Fibroblast of lung (primary cell): ENCODE results near the gene TNS3. TPM values are rescaled to one million over a fixed set of nuclear protein-coding genes. Genes with fewer than 3 reads are reported as not detected.

Experiments
- DNase-seq, 2 donors: peaks; one replicate each; pipeline versions ENCODE4 v3.0.0 to v3.0.0-alpha.2; 2010; ENCODE audit warnings: low read depth in 2 of 2
- H2AFZ ChIP-seq: 2 replicates; pipeline ENCODE4 v1.5.1; 2012; ENCODE audit warnings: low read length, control low read depth, inconsistent platforms
- H3K27ac ChIP-seq: 2 replicates; pipeline ENCODE4 v1.5.1; 2011; ENCODE audit warnings: low read length, control low read depth; ENCODE audit not compliant: insufficient read depth
- H3K27me3 ChIP-seq: 2 replicates; pipeline ENCODE4 v1.5.1; 2011; ENCODE audit warnings: mild to moderate bottlenecking, low read length; ENCODE audit not compliant: control insufficient read depth, insufficient read depth
- H3K36me3 ChIP-seq: 2 replicates; pipeline ENCODE4 v1.5.1; 2011; ENCODE audit warnings: low read length; ENCODE audit not compliant: control insufficient read depth, insufficient read depth
- H3K4me1 ChIP-seq: 2 replicates; pipeline ENCODE4 v1.5.1; 2011; ENCODE audit warnings: low read length; ENCODE audit not compliant: control insufficient read depth, insufficient read depth; ENCODE audit errors: extremely low read depth
- H3K4me2 ChIP-seq: 2 replicates; pipeline ENCODE4 v1.5.1; 2011; ENCODE audit warnings: low read length, control low read depth; ENCODE audit not compliant: insufficient read depth; ENCODE audit errors: extremely low read depth
- H3K4me3 ChIP-seq, 4 experiments: fragments of 200-600 bp in 1 of 4; sonication (generic) in 1 of 4; replicated peaks in 1 of 4; 2 replicates each; pipeline ENCODE4 v1.5.1; 2011 to 2016; ENCODE audit warnings: low read length in 4 of 4, low read depth in 3 of 4, mild to moderate bottlenecking in 3 of 4, control low read depth in 2 of 4, inconsistent platforms in 1 of 4, mixed read lengths in 1 of 4; ENCODE audit not compliant: insufficient read depth in 1 of 4; ENCODE audit errors: control extremely low read depth in 1 of 4
- H3K79me2 ChIP-seq: 2 replicates; pipeline ENCODE4 v1.5.1; 2012; ENCODE audit warnings: mild to moderate bottlenecking, low read length, inconsistent platforms; ENCODE audit not compliant: control insufficient read depth, insufficient read depth
- H3K9ac ChIP-seq: 2 replicates; pipeline ENCODE4 v1.5.1; 2011; ENCODE audit warnings: mild to moderate bottlenecking, low read length, control low read depth; ENCODE audit not compliant: insufficient read depth
- H3K9me3 ChIP-seq: 2 replicates; pipeline ENCODE4 v1.5.1; 2012; ENCODE audit warnings: low read depth, low read length; ENCODE audit not compliant: control insufficient read depth, insufficient read depth
- H4K20me1 ChIP-seq: 2 replicates; pipeline ENCODE4 v1.5.1; 2011; ENCODE audit warnings: low read length; ENCODE audit not compliant: control insufficient read depth, insufficient read depth; ENCODE audit errors: extremely low read depth
- EZH2 ChIP-seq: IDR thresholded peaks from 2 replicates; pipeline ENCODE4 v1.5.1; 2012; ENCODE audit warnings: low read length, control low read depth, mild to moderate bottlenecking; ENCODE audit errors: missing control alignments
- polyA plus RNA-seq, 2 donors: library from polyadenylated mRNA; depleted of rRNA in 1 of 2; stranded (reverse) in 1 of 2; unstranded in 1 of 2; fragments of >200 nt; gene quantifications; 2 replicates each; pipeline ENCODE4 v1.2.1, GENCODE V29; 2011 to 2012; ENCODE audit warnings: missing spikeins in 1 of 2
- total RNA-seq: library from RNA; depleted of rRNA; stranded (reverse); fragments of >200 nt; gene quantifications from 2 replicates; pipeline ENCODE4 v1.2.1, GENCODE V29; 2014
- TF ChIP-seq, protein P1 (sequence below), 2 donors: IDR thresholded peaks in 1 of 2; conservative IDR thresholded peaks in 1 of 2; 1 replicate in 1 of 2; 2 replicates in 1 of 2; pipeline ENCODE4 v1.5.1; 2011 to 2012; ENCODE audit warnings: low read length in 2 of 2, control low read depth in 1 of 2, inconsistent platforms in 1 of 2, low read depth in 1 of 2, mild to moderate bottlenecking in 1 of 2

Gene TNS3
- total and polyA plus RNA-seq, 2 donors (not counting 1 experiment from before 2014, with no cell fraction given): 74.4 to 88.8 TPM

GRCh38 chr7:47419471-47419870 is 162.4 kb downstream of the TNS3 start:
- no peak for DNase-seq
- H3K4me1 ChIP-seq: peaks cover 7% of the 10 kb centered on the region
- no peak overlapping the region for H3K4me3 ChIP-seq
- no peaks in the 10 kb centered on the region for H3K79me2 ChIP-seq
- H4K20me1 ChIP-seq: no peaks in the 10 kb centered on the region
- H2AFZ ChIP-seq: no peak overlapping the region
- no peaks in the 10 kb centered on the region for H3K9me3 ChIP-seq
- peaks cover 19% of the 10 kb centered on the region for H3K36me3 ChIP-seq
- no peak overlapping the region for H3K27ac ChIP-seq
- H3K4me2 ChIP-seq: no peak overlapping the region
- H3K27me3 ChIP-seq: no peaks in the 10 kb centered on the region
- no peak overlapping the region for H3K9ac ChIP-seq
- TF ChIP-seq, protein P1, sequence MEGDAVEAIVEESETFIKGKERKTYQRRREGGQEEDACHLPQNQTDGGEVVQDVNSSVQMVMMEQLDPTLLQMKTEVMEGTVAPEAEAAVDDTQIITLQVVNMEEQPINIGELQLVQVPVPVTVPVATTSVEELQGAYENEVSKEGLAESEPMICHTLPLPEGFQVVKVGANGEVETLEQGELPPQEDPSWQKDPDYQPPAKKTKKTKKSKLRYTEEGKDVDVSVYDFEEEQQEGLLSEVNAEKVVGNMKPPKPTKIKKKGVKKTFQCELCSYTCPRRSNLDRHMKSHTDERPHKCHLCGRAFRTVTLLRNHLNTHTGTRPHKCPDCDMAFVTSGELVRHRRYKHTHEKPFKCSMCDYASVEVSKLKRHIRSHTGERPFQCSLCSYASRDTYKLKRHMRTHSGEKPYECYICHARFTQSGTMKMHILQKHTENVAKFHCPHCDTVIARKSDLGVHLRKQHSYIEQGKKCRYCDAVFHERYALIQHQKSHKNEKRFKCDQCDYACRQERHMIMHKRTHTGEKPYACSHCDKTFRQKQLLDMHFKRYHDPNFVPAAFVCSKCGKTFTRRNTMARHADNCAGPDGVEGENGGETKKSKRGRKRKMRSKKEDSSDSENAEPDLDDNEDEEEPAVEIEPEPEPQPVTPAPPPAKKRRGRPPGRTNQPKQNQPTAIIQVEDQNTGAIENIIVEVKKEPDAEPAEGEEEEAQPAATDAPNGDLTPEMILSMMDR (conservative IDR thresholded peaks at IDR 0.05 in 1 of 2, IDR thresholded peaks at IDR 0.05 in 1 of 2; ENCODE audit: low read depth in 1 of 2, low read length in 2 of 2): no peak
- TF ChIP-seq EZH2: no peak

DNA sequence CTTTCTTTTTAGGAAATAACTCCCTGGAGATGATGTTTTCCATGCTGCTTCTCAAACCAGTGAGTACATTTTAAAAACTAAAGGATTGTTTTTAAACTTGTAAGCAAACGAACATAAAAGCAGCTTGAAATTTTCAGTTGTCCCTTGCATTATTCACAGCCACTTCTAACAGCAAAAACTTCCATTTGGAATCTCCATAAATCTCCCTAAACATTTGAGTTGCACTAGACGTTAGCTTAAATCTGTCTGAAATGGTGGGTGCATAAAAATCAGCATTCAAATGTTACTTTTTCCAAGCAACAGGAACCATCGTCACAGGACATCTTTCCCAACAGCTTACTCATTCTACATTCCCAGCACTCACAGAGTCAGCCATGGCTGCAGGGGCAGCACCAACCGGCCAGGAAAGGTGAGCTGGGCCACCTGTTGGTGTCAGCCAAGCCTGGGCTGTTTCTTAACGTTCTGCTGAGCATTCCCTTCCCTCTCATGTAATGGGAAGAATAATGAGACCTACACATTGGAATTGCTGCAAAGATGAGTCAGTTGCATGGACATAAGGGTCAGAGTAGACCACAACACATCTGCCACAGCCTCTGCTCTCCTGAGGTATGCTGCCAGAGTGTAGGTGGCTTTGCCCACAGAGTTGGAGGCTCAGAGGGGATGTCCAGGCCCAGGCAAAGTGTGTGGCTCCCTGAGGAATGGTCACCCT is 163.2 kb downstream of the TNS3 start:
- no peaks in the 10 kb centered on the region for H3K79me2 ChIP-seq
- H3K4me3 ChIP-seq: no peak overlapping the region
- no peak overlapping the region for H3K27ac ChIP-seq
- no peaks in the 10 kb centered on the region for H3K27me3 ChIP-seq
- H3K4me1 ChIP-seq: peaks cover 7% of the 10 kb centered on the region
- no peak overlapping the region for H3K9ac ChIP-seq
- H2AFZ ChIP-seq: no peak overlapping the region
- no peaks in the 10 kb centered on the region for H4K20me1 ChIP-seq
- no peaks in the 10 kb centered on the region for H3K9me3 ChIP-seq
- H3K4me2 ChIP-seq: no peak overlapping the region
- H3K36me3 ChIP-seq: peaks cover 22% of the 10 kb centered on the region
- DNase-seq: peak; percentile 70 to 96
- TF ChIP-seq EZH2: no peak
- TF ChIP-seq, protein P1 (conservative IDR thresholded peaks at IDR 0.05 in 1 of 2, IDR thresholded peaks at IDR 0.05 in 1 of 2; ENCODE audit: low read depth in 1 of 2, low read length in 2 of 2): no peak

DNA sequence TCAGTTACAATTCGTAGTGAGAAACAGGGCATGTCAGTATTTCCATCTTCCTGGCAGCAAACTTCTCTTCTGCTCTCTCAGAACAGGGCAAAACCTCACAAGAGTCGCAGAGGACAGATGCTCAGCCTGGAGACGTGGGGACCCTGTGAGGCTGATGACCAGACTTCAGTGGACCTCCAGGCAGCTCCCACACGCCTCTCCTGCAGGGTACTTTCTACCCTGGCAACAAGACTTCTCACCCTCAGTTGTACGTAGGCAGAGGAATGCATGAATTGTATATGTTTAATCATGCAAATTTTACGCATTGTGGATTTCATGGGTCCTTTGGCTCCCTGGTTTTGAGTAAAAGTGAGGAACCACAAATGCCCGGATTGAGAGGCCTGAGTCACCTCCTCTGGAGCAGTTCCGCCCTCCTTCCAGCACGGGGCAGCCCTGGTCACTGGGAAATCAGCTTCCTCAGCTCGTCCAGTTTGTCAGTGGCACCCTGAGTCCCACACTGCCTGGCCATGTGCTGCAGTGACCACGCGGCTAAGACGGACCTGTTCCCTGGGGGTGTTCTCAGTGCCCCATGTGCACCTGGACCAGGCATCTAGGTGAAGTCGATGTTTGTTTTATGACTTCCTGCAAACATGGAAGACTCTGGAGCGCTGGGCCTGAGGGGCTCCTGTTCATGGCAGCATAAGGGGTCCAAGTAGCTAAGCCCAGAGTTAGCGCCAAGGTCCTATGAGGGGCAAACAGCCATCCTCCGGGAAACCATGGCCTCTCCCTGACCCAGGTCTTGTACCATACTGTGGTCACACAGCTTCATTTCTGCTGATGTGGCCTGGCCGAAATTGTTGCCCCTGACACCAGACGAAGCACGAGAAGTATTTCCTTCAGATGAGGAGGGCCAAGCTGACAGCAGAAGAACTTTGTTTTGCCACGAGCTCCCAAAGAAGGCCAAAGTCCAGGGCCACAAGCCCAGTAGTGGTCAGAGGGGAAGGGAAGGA is 165.1 kb downstream of the TNS3 start:
- Histone ChIP-seq H3K27me3 (no peaks in the 10 kb centered on the region), H3K9me3 (no peaks in the 10 kb centered on the region), H3K4me3 (no peak overlapping the region), H2AFZ (no peak overlapping the region), H3K79me2 (no peaks in the 10 kb centered on the region), H3K27ac (no peak overlapping the region), H3K4me2 (no peak overlapping the region), H3K36me3 (peaks cover 17% of the 10 kb centered on the region), H3K4me1 (peaks cover 6% of the 10 kb centered on the region), H3K9ac (no peak overlapping the region), H4K20me1 (no peaks in the 10 kb centered on the region)
- no peak for TF ChIP-seq EZH2
- TF ChIP-seq, protein P1 (conservative IDR thresholded peaks at IDR 0.05 in 1 of 2, IDR thresholded peaks at IDR 0.05 in 1 of 2; ENCODE audit: low read depth in 1 of 2, low read length in 2 of 2): no peak
- DNase-seq: peak in 1 of 2 donors; percentile 50
